Gastrocnemius medialis (tissue), 4 donors: ENCODE data around the gene NBPF4.

Experiments
- POLR2A ChIP-seq, 2 donors: fragments of 450-650 bp; IDR thresholded peaks; one replicate each; pipeline ENCODE4 v1.6.1; 2017; ENCODE audit warnings: antibody characterized with exemption in 2 of 2, mild to moderate bottlenecking in 2 of 2, moderate library complexity in 2 of 2
- TF ChIP-seq, protein P1 (sequence below), 5 experiments: fragments of 450-650 bp in 3 of 5; fragments of 200-600 bp in 2 of 5; sonication (generic) in 2 of 5; IDR thresholded peaks in 4 of 5; conservative IDR thresholded peaks in 1 of 5; 1 replicate in 4 of 5; 2 replicates in 1 of 5; pipeline ENCODE4 v1.5.1; 2016 to 2019; ENCODE audit warnings: antibody characterized with exemption in 5 of 5, mild to moderate bottlenecking in 3 of 5, moderate library complexity in 3 of 5

DNA sequence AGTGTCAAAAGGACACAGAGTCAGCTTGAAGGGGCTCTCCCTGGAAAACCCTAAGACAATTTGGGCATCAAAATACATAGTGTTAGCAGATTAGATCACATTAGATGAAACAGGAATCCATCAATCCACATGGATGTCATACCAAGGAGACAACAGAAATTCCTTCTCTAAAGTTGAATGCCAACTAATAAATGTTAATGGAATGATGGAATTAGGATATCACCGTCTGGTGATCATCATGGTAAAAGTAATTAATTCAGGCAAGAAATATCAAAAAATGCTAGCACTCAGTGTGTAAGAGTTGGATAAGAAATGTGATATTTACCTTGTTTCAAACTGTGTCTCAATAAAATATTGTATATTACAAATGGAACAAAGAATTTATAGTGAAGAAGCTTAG lies 32.9 kb downstream of the NBPF4 start:
- TF ChIP-seq, protein P1, sequence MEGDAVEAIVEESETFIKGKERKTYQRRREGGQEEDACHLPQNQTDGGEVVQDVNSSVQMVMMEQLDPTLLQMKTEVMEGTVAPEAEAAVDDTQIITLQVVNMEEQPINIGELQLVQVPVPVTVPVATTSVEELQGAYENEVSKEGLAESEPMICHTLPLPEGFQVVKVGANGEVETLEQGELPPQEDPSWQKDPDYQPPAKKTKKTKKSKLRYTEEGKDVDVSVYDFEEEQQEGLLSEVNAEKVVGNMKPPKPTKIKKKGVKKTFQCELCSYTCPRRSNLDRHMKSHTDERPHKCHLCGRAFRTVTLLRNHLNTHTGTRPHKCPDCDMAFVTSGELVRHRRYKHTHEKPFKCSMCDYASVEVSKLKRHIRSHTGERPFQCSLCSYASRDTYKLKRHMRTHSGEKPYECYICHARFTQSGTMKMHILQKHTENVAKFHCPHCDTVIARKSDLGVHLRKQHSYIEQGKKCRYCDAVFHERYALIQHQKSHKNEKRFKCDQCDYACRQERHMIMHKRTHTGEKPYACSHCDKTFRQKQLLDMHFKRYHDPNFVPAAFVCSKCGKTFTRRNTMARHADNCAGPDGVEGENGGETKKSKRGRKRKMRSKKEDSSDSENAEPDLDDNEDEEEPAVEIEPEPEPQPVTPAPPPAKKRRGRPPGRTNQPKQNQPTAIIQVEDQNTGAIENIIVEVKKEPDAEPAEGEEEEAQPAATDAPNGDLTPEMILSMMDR (IDR thresholded peaks at IDR 0.05 in 4 of 5, conservative IDR thresholded peaks at IDR 0.05 in 1 of 5), result no peak
- no peak for TF ChIP-seq POLR2A (IDR thresholded peaks at IDR 0.05)
